HG02759 (cell line): ENCODE data around the gene FAM3D.
"Not testable (repeated sequence)": the region's sequence is repeated elsewhere in the genome, so short reads cannot be mapped to it uniquely, and the experiment has no call there.

Experiments
- ATAC-seq: cut with Tn5 transposase; IDR thresholded peaks from one replicate; pipeline ENCODE4 v1.9.1; 2021; ENCODE audit warnings: mild to moderate bottlenecking, moderate library complexity; ENCODE audit not compliant: unreplicated experiment

FAM3D gene

GRCh38 chr3:58685641-58686040, 19.1 kb upstream of the FAM3D start:
- ATAC-seq: no peak

- peak; percentile 86 for ATAC-seq
Observed at GRCh38 chr3:58683466-58683865, 16.9 kb upstream of the FAM3D start.

GRCh38 chr3:58683001-58683458, 16.5 kb upstream of the FAM3D start:
- no peak for ATAC-seq

GRCh38 chr3:58681863-58682262, 15.3 kb upstream of the FAM3D start:
- ATAC-seq: no peak

GRCh38 chr3:58680879-58681525, 14.4 kb upstream of the FAM3D start:
- no peak for ATAC-seq

GRCh38 chr3:58679974-58680666, 13.5 kb upstream of the FAM3D start:
- ATAC-seq: no peak

- ATAC-seq: no peak
Observed at GRCh38 chr3:58679446-58679845, 12.9 kb upstream of the FAM3D start.

GRCh38 chr3:58678177-58678970, 11.8 kb upstream of the FAM3D start:
- ATAC-seq: not testable (repeated sequence)

GRCh38 chr3:58672880-58673279, 6.3 kb upstream of the FAM3D start:
- ATAC-seq: no peak

GRCh38 chr3:58672451-58672850, 5.9 kb upstream of the FAM3D start:
- ATAC-seq: no peak

- no peak for ATAC-seq
Observed at GRCh38 chr3:58670506-58671135, 4.0 kb upstream of the FAM3D start.

GRCh38 chr3:58668247-58668646, 1.7 kb upstream of the FAM3D start:
- no peak for ATAC-seq

- ATAC-seq: no peak
Observed at GRCh38 chr3:58667704-58668103, 1.1 kb upstream of the FAM3D start.

GRCh38 chr3:58667229-58667628, 655 bp upstream of the FAM3D start:
- ATAC-seq: no peak

GRCh38 chr3:58665405-58665804, 1.2 kb downstream of the FAM3D start:
- ATAC-seq: no peak

- ATAC-seq: no peak
Observed at GRCh38 chr3:58664611-58665010, 2.0 kb downstream of the FAM3D start.

GRCh38 chr3:58661836-58662420, 4.6 kb downstream of the FAM3D start:
- ATAC-seq: no peak

- no peak for ATAC-seq
Observed at GRCh38 chr3:58660998-58661397, 5.6 kb downstream of the FAM3D start.

GRCh38 chr3:58659051-58659675, 7.4 kb downstream of the FAM3D start:
- no peak for ATAC-seq

GRCh38 chr3:58658508-58658907, 8.1 kb downstream of the FAM3D start:
- ATAC-seq: no peak
